HepG2 (cell line): Measurements from ENCODE around the gene EPN3. TPM values are rescaled to one million over a fixed set of nuclear protein-coding genes. Genes with fewer than 3 reads are reported as not detected.

Experiments
- ATAC-seq: fragments of 200-7000 bp; cut with Tn5 transposase; 3 replicates; pipeline ENCODE4 v1.9.1; 2020; ENCODE audit warnings: mild to moderate bottlenecking, moderate library complexity
- BruUV-seq: library from RNA; stranded (reverse); fragments of 400-500 nt; replicated peaks from 2 replicates; lab custom pipeline; 2021; lab: Mats Ljungman, UMichigan
- CTCF ChIA-PET: fragments of 300-600 bp; formaldehyde crosslinking; extraction: SDS; loops from one replicate; lab custom pipeline; 2021; ENCODE audit warnings: low total read pairs, inconsistent platforms, low intra/inter-chr PET ratio; lab: Yijun Ruan, JAX
- POLR2A ChIA-PET: fragments of 350-600 bp; sonication (Branson Sonifier 250); formaldehyde crosslinking; loops from one replicate; lab custom pipeline; 2020; ENCODE audit warnings: antibody characterized with exemption, inconsistent platforms; lab: Yijun Ruan, JAX
- DNase-seq: peaks from one replicate; pipeline ENCODE4 v3.0.0-alpha.2; 2015; ENCODE audit warnings: low spot score
- FAIRE-seq: peaks from 3 replicates; lab custom pipeline; 2011; peaks lifted over from hg19 to GRCh38; lab: Jason Lieb, UNC
- H2AFZ ChIP-seq: one replicate; pipeline ENCODE4 v1.6.1; 2011; ENCODE audit warnings: low read length, inconsistent platforms
- H3K27ac ChIP-seq: fragments of 300-600 bp; 3 replicates; pipeline ENCODE4 v1.8.0; 2011; ENCODE audit warnings: mixed run types, mild to moderate bottlenecking, mixed read lengths, low read length, inconsistent platforms; ENCODE audit not compliant: insufficient read depth; ENCODE audit errors: extremely low read length
- H3K27me3 ChIP-seq, 2 experiments: fragments of 200-600 bp in 1 of 2; 2 replicates in 1 of 2; 3 replicates in 1 of 2; pipeline versions ENCODE4 v1.6.0 to v1.8.0; 2011; ENCODE audit warnings: low read length in 2 of 2, mild to moderate bottlenecking in 2 of 2, moderate library complexity in 2 of 2, inconsistent platforms in 1 of 2; ENCODE audit not compliant: insufficient read depth in 2 of 2, control insufficient read depth in 1 of 2
- H3K36me3 ChIP-seq, 2 experiments: fragments of 200-600 bp in 1 of 2; replicated peaks in 1 of 2; 2 replicates in 1 of 2; 3 replicates in 1 of 2; pipeline versions ENCODE4 v1.5.1 to v1.8.0; 2011; ENCODE audit warnings: low read length in 2 of 2, inconsistent platforms in 1 of 2; ENCODE audit not compliant: insufficient read depth in 2 of 2, control insufficient read depth in 1 of 2
- H3K4me1 ChIP-seq: 2 replicates; pipeline ENCODE4 v1.5.1; 2012; ENCODE audit warnings: low read length, inconsistent platforms; ENCODE audit not compliant: insufficient read depth
- H3K4me2 ChIP-seq: 2 replicates; pipeline ENCODE4 v1.6.0; 2011; ENCODE audit warnings: low read depth, low read length, inconsistent platforms
- H3K4me3 ChIP-seq, 3 experiments: fragments of 200-600 bp in 1 of 3; sonication (generic), shearing (Covaris generic) in 1 of 3; replicated peaks in 1 of 3; 2 replicates each; pipeline ENCODE4 v1.5.1; 2011 to 2016; ENCODE audit warnings: low read length in 3 of 3, inconsistent platforms in 2 of 3, low read depth in 2 of 3, mild to moderate bottlenecking in 2 of 3, control low read depth in 1 of 3, mixed read lengths in 1 of 3; ENCODE audit not compliant: insufficient read depth in 1 of 3
- H3K79me2 ChIP-seq: one replicate; pipeline ENCODE4 v1.6.1; 2011; ENCODE audit warnings: low read length, inconsistent platforms; ENCODE audit not compliant: insufficient read depth
- H3K9ac ChIP-seq: 2 replicates; pipeline ENCODE4 v1.6.0; 2011; ENCODE audit warnings: mild to moderate bottlenecking, low read depth, low read length, inconsistent platforms; ENCODE audit not compliant: insufficient read depth
- H3K9me3 ChIP-seq: 2 replicates; pipeline ENCODE4 v1.5.1; 2012; ENCODE audit warnings: mild to moderate bottlenecking, low read length
- H4K20me1 ChIP-seq: 2 replicates; pipeline ENCODE4 v1.6.0; 2011; ENCODE audit warnings: inconsistent platforms, mild to moderate bottlenecking, low read length, moderate library complexity; ENCODE audit not compliant: insufficient read depth
- ATF5 ChIP-seq: sonication (generic); formaldehyde crosslinking; IDR thresholded peaks from 2 replicates; pipeline ENCODE4 v1.4.0; 2020; ENCODE audit warnings: mild to moderate bottlenecking, low read depth, missing genetic modification reagents
- BCLAF1 ChIP-seq: fragments of 450-650 bp; IDR thresholded peaks from 2 replicates; pipeline ENCODE4 v1.6.1; 2017; ENCODE audit warnings: mild to moderate bottlenecking
- GPBP1L1 ChIP-seq: sonication (generic); formaldehyde crosslinking; IDR thresholded peaks from 2 replicates; pipeline ENCODE4 v1.5.0; 2020; ENCODE audit warnings: mild to moderate bottlenecking, missing genetic modification reagents
- HIVEP1 ChIP-seq: sonication (generic); formaldehyde crosslinking; IDR thresholded peaks from 2 replicates; pipeline ENCODE4 v1.4.0; 2020; ENCODE audit warnings: mild to moderate bottlenecking, missing genetic modification reagents
- NFIB ChIP-seq: sonication (generic); formaldehyde crosslinking; IDR thresholded peaks from 2 replicates; pipeline ENCODE4 v1.9.0; 2021; ENCODE audit warnings: missing genetic modification reagents, mild to moderate bottlenecking, borderline replicate concordance
- NR2C2 ChIP-seq: sonication (generic); formaldehyde crosslinking; IDR thresholded peaks from 2 replicates; pipeline ENCODE4 v1.4.0; 2020; ENCODE audit warnings: missing genetic modification reagents, mild to moderate bottlenecking, moderate library complexity, borderline replicate concordance
- PCBP1 ChIP-seq: fragments of 200-400 bp; formaldehyde crosslinking; IDR thresholded peaks from 2 replicates; pipeline ENCODE4 v1.6.1; 2017; ENCODE audit warnings: mild to moderate bottlenecking, low read depth, low read length, borderline replicate concordance
- RAD21 ChIP-seq: fragments of 450-650 bp; formaldehyde crosslinking; IDR thresholded peaks from 2 replicates; pipeline ENCODE4 v1.5.0; 2020; ENCODE audit warnings: mild to moderate bottlenecking
- ZNF33B ChIP-seq: sonication (generic); formaldehyde crosslinking; IDR thresholded peaks from 2 replicates; pipeline ENCODE4 v1.5.1; 2020; ENCODE audit warnings: mild to moderate bottlenecking, missing genetic modification reagents
- ZNF343 ChIP-seq: sonication (generic); formaldehyde crosslinking; IDR thresholded peaks from 2 replicates; pipeline ENCODE4 v1.4.0; 2020; ENCODE audit warnings: mild to moderate bottlenecking, missing genetic modification reagents
- ZNF367 ChIP-seq: sonication (generic); formaldehyde crosslinking; IDR thresholded peaks from 2 replicates; pipeline ENCODE4 v1.4.0; 2020; ENCODE audit warnings: missing genetic modification reagents, borderline replicate concordance
- ZNF549 ChIP-seq: sonication (generic); formaldehyde crosslinking; IDR thresholded peaks from 2 replicates; pipeline ENCODE4 v1.5.0; 2020; ENCODE audit warnings: missing genetic modification reagents
- ZNF652 ChIP-seq: IDR thresholded peaks from 2 replicates; pipeline ENCODE4 v1.6.1; 2016; ENCODE audit warnings: low read depth, borderline replicate concordance
- ZNF772 ChIP-seq: sonication (generic); formaldehyde crosslinking; IDR thresholded peaks from 2 replicates; pipeline ENCODE4 v1.5.0; 2020; ENCODE audit warnings: mild to moderate bottlenecking, missing genetic modification reagents
- WGBS: methylation state at CpG from one replicate; pipeline ENCODE4 v1.1.6; 2017; ENCODE audit warnings: low lambda C conversion rate; 5-methylcytosine and 5-hydroxymethylcytosine counted together
- in situ Hi-C: cut with HindIII; loops from 2 replicates; pipeline ENCODE4 v1.10.0; 2017; ENCODE audit warnings: low pct_unique_long_range_greater_than_20kb; ENCODE audit not compliant: extremely low pct_ligation_motif_present
- intact Hi-C: fragments of 100-400 bp; cut with micrococcal nuclease; formaldehyde crosslinking; loops from one replicate; pipeline ENCODE4 v1.10.0; 2022; ENCODE audit not compliant: unreplicated experiment
- polyA plus RNA-seq, 8 experiments: library from polyadenylated mRNA; depleted of rRNA in 3 of 8; stranded (reverse) in 7 of 8; unstranded in 1 of 8; fragments of >200 nt; fragmentation: Illumina TruSeq in 4 of 8; extraction: Trizol in 4 of 8; gene quantifications; 2 replicates each; pipeline versions ENCODE4 v1.2.1 to v1.2.3, GENCODE V29; 2011 to 2016; ENCODE audit warnings: low read depth in 4 of 8, missing spikeins in 1 of 8, mixed read lengths in 1 of 8; ENCODE audit not compliant: insufficient read depth in 1 of 8
- total RNA-seq, 5 experiments: library from RNA; depleted of rRNA; stranded (reverse); fragments of >200 nt; fragmentation: Illumina TruSeq; extraction: Trizol; gene quantifications; 2 replicates each; pipeline ENCODE4 v1.2.3, GENCODE V29; 2016; ENCODE audit warnings: low read depth in 1 of 5
- TF ChIP-seq, protein P1 (sequence below): sonication (generic); formaldehyde crosslinking; IDR thresholded peaks from 2 replicates; pipeline ENCODE4 v1.5.1; 2020; ENCODE audit warnings: missing genetic modification reagents, mild to moderate bottlenecking, borderline replicate concordance

The EPN3 gene
- total and polyA plus RNA-seq, 2 of the 13 experiments (the other 11 are each of a cell fraction or from before 2014, with no cell fraction given) = 0.11 to 0.95 TPM

- TF ChIP-seq BCLAF1 (no peak), NFIB (CRISPR knock-in tag) (no peak), HIVEP1 (CRISPR knock-in tag) (no peak), ZNF343 (CRISPR knock-in tag) (no peak), GPBP1L1 (CRISPR knock-in tag) (no peak)
Observed at GRCh38 chr17:50508573-50509460, 23.7 kb upstream of the EPN3 start (continued).

DNA sequence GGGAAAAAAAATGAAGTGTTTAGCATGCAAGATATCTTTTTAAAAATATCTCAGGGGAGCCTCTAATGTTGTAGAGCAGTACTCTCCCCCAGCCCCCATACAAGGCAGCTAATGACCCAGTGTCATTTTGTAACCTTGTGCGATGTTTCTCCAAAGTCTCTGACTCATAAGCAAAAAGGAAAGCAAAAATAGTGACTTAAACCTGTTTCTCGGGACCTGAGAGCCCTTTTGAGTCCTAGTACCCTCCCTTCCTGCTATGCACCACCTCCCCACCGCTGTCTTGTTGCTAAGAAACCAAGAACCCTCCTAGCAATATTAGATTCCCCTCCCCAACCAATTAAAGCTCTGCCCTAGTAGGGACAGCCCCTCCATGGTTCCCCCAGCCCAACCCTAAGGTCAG is 21.5 kb upstream of the EPN3 start:
- POLR2A ChIA-PET = interaction anchor here (1.7 kb wide), 1 partner anchor 31 kb away, joined by 4 read pairs; no protein-coding TSS in a partner anchor
- intact Hi-C loops = no loop called here
- ATAC-seq = no peak
- TF ChIP-seq NR2C2 (CRISPR knock-in tag) (no peak), ZNF33B (CRISPR knock-in tag) (no peak), PCBP1 (no peak), ZNF772 (CRISPR knock-in tag) (no peak), RAD21 (no peak), ZNF652 (no peak), ATF5 (CRISPR knock-in tag) (no peak), ZNF549 (no peak), ZNF367 (no peak)
- TF ChIP-seq, protein P1, sequence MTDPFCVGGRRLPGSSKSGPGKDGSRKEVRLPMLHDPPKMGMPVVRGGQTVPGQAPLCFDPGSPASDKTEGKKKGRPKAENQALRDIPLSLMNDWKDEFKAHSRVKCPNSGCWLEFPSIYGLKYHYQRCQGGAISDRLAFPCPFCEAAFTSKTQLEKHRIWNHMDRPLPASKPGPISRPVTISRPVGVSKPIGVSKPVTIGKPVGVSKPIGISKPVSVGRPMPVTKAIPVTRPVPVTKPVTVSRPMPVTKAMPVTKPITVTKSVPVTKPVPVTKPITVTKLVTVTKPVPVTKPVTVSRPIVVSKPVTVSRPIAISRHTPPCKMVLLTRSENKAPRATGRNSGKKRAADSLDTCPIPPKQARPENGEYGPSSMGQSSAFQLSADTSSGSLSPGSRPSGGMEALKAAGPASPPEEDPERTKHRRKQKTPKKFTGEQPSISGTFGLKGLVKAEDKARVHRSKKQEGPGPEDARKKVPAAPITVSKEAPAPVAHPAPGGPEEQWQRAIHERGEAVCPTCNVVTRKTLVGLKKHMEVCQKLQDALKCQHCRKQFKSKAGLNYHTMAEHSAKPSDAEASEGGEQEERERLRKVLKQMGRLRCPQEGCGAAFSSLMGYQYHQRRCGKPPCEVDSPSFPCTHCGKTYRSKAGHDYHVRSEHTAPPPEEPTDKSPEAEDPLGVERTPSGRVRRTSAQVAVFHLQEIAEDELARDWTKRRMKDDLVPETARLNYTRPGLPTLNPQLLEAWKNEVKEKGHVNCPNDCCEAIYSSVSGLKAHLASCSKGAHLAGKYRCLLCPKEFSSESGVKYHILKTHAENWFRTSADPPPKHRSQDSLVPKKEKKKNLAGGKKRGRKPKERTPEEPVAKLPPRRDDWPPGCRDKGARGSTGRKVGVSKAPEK (CRISPR knock-in tag) = no peak

More for the DNA sequence above, 21.5 kb upstream of the EPN3 start:
- Histone ChIP-seq H2AFZ (no peak overlapping the region), H3K27ac (no peak overlapping the region), H4K20me1 (no peaks in the 10 kb centered on the region), H3K4me3 (no peak overlapping the region), H3K4me1 (peaks cover 42% of the 10 kb centered on the region), H3K9ac (no peak overlapping the region), H3K4me2 (no peak overlapping the region), H3K36me3 (no peaks in the 10 kb centered on the region), H3K79me2 (no peaks in the 10 kb centered on the region), H3K27me3 (peaks cover 0 to 8% of the 10 kb centered on the region in 2 experiments; a peak in 1 of 5 replicates), H3K9me3 (no peaks in the 10 kb centered on the region)
- 13% methylated on average over 3 of the region's 3 CpGs for WGBS
- BruUV-seq = no TSS peak
- CTCF ChIA-PET = no interaction called here
- DNase-seq = no peak
- in situ Hi-C loops = no loop called here
- no peak for FAIRE-seq
